ENCODE measurements around the gene GALNTL6. TPM values are rescaled to one million over a fixed set of nuclear protein-coding genes. Genes with fewer than 3 reads are reported as not detected.

Gene GALNTL6
- total RNA-seq, 1 donor from 2014 or later, result 0.34 TPM

- H3K4me3 Mint-ChIP-seq (ENCODE audit: unreplicated experiment), result no peak overlapping the region
Observed at GRCh38 chr4:173024203-173024602, 1211.0 kb downstream of the GALNTL6 start.

GRCh38 chr4:173025131-173025530 lies 1211.9 kb downstream of the GALNTL6 start:
- Mint-ChIP-seq H3K9me3 (ENCODE audit: unreplicated experiment) (no peaks in the 10 kb centered on the region), H3K4me3 (ENCODE audit: unreplicated experiment) (no peak overlapping the region), H3K36me3 (ENCODE audit: unreplicated experiment) (no peaks in the 10 kb centered on the region), H3K27ac (ENCODE audit: unreplicated experiment) (no peak overlapping the region), H3K27me3 (ENCODE audit: unreplicated experiment) (peaks cover 2% of the 10 kb centered on the region), H3K4me1 (ENCODE audit: low read depth, unreplicated experiment) (peaks cover 8% of the 10 kb centered on the region)
- TF ChIP-seq CTCF (IDR thresholded peaks at IDR 0.05; ENCODE audit: partially characterized antibody, unreplicated experiment), result peak; percentile 81
- peak; percentile 22 for DNase-seq

More at GRCh38 chr4:173024203-173024602, 1211.0 kb downstream of the GALNTL6 start:
- no peak overlapping the region for H3K27ac Mint-ChIP-seq (ENCODE audit: unreplicated experiment)
- H3K36me3 Mint-ChIP-seq (ENCODE audit: unreplicated experiment), result no peaks in the 10 kb centered on the region
- DNase-seq, result no peak
- TF ChIP-seq CTCF (IDR thresholded peaks at IDR 0.05; ENCODE audit: partially characterized antibody, unreplicated experiment), result no peak
- no peaks in the 10 kb centered on the region for H3K9me3 Mint-ChIP-seq (ENCODE audit: unreplicated experiment)
- H3K27me3 Mint-ChIP-seq (ENCODE audit: unreplicated experiment), result peaks cover 2% of the 10 kb centered on the region
- peaks cover 1% of the 10 kb centered on the region for H3K4me1 Mint-ChIP-seq (ENCODE audit: low read depth, unreplicated experiment)

GRCh38 chr4:173037242-173037641 lies 1224.0 kb downstream of the GALNTL6 start:
- TF ChIP-seq CTCF (IDR thresholded peaks at IDR 0.05; ENCODE audit: partially characterized antibody, unreplicated experiment), result no peak
- Mint-ChIP-seq H3K27ac (ENCODE audit: unreplicated experiment) (no peak overlapping the region), H3K4me1 (ENCODE audit: low read depth, unreplicated experiment) (peaks cover 4% of the 10 kb centered on the region), H3K9me3 (ENCODE audit: unreplicated experiment) (no peaks in the 10 kb centered on the region), H3K27me3 (ENCODE audit: unreplicated experiment) (peaks cover 2% of the 10 kb centered on the region), H3K36me3 (ENCODE audit: unreplicated experiment) (no peaks in the 10 kb centered on the region), H3K4me3 (ENCODE audit: unreplicated experiment) (no peak overlapping the region)
- DNase-seq, result no peak

- H3K4me1 Mint-ChIP-seq (ENCODE audit: low read depth, unreplicated experiment), result peaks cover 4% of the 10 kb centered on the region
- no peak for TF ChIP-seq CTCF (IDR thresholded peaks at IDR 0.05; ENCODE audit: partially characterized antibody, unreplicated experiment)
- peaks cover 2% of the 10 kb centered on the region for H3K27me3 Mint-ChIP-seq (ENCODE audit: unreplicated experiment)
- no peak overlapping the region for H3K4me3 Mint-ChIP-seq (ENCODE audit: unreplicated experiment)
- no peak for DNase-seq
- no peaks in the 10 kb centered on the region for H3K9me3 Mint-ChIP-seq (ENCODE audit: unreplicated experiment)
- no peaks in the 10 kb centered on the region for H3K36me3 Mint-ChIP-seq (ENCODE audit: unreplicated experiment)
- no peak overlapping the region for H3K27ac Mint-ChIP-seq (ENCODE audit: unreplicated experiment)
Observed at GRCh38 chr4:173038192-173038896, 1225.1 kb downstream of the GALNTL6 start.

Measured in glutamatergic neuron (in vitro differentiated cells).